GM18870 (cell line): Measurements from ENCODE around the gene ECT2L.

Experiments
- ATAC-seq: cut with Tn5 transposase; IDR thresholded peaks from one replicate; pipeline ENCODE4 v1.9.1; 2021; ENCODE audit warnings: moderate library complexity; ENCODE audit not compliant: unreplicated experiment

ECT2L gene, protein sequence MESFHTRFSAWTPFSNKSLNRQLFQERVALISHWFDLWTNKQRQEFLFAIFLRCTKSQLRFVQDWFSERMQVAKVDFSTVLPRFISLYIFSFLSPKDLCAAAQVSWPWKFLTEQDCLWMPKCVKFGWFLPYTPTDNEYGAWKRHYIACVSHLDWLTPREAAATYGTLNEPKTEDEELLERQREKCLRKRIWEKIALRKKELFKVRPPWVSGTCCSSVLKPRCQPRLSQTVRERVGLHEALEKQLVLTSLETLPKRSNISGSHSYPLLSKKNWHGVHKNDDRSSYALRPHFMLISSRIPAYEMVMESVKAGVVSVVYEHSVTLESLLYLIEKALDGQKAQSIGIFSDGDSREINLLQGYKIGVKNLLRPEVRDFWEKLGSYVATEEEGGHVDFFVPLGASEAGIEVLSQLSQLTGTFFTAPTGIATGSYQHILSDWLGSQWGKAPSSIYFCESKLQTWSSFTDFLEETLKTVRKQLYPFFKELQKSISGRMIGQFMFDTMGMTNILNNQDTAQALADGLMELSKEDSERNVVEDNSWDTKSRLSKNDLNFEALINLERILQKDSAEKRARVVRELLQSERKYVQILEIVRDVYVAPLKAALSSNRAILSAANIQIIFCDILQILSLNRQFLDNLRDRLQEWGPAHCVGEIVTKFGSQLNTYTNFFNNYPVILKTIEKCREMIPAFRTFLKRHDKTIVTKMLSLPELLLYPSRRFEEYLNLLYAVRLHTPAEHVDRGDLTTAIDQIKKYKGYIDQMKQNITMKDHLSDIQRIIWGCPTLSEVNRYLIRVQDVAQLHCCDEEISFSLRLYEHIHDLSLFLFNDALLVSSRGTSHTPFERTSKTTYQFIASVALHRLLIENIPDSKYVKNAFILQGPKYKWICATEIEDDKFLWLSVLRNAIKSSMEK

DNA sequence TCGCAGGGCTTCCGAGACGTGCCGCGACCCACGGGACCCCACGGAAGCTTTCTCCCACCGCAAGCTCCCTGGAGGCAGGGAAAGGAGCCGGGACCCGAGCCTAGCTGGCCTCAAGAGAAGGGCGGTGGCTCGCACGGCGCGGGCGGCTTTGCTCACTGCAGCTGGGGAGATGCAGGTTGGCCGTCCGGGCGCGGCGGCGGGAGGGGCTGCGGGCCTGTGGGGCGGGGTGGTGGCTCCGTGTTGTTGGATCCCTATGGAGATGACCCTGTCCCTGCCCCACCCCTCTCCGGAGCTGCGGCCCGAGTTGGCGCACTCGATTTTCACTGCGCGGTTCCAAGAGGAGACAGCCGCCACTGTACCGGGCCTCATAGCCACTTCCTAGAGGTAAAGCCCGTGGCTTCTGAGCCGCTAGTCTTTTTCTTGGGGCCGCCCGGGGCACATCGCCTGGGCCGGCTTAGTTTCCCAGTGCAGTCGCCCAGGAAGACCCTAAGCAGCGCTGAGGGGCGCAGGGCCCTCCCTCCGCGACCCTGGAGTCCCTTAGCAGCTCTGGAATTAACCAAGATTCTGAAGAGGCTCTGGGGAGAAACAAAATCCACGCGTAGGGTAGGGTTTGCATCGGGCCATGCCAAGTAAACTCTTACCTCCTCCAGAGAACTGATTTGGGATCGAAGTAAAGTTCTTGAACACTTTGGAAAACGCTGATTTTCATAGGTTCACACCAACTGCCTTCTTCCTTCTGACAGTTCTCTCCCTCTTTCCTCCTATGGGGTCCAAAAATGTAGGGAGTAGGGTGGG lies at the start of gene ECT2L:
ECT2L (plus strand) TSS at position 279 of the 795 bp plus-strand sequence. CDS start 17,188 bp downstream, outside the sequence.
- no peak for ATAC-seq

DNA sequence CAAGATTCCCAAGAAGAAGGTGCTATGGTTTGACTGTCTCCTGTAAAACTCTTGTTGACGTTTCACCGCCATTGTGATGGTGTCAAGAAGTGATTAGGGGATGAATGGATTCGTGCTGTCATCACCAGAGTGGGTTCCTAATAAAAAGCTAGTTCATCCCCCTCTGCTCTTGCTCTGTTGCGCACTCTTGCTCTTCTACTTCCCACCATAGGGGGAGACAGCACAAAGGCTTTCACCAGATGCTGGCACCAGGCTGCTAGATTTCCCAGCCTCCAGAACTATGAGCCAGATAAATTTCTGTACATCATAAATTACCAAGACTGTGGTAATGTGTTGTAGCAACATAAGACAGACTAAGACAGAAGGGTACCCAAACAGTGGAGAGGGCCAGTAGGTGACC lies 43.9 kb upstream of the ECT2L start:
- no peak for ATAC-seq

DNA sequence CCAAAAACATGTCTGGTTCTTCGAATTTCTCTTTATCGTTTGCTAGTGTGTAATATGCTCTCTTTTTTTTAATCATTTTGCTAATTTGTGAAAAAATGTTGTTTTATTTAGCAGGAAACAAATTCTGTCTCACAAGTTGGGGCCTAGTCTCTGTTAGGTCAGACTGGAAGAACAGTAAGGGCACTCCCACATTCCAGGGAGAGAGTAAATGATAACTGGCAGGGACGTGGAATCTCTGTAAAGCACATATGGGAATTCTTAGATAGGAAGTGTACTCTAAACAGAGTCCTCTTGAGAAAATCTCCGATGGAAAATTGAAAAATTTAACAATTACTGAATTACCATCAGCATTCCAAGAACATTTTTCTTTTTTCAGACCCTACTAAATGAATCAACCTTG lies 38.8 kb upstream of the ECT2L start:
- ATAC-seq = no peak

- ATAC-seq = no peak
Observed at GRCh38 chr6:138765896-138766655, 29.8 kb upstream of the ECT2L start.

GRCh38 chr6:138769102-138769676 lies 26.7 kb upstream of the ECT2L start:
- no peak for ATAC-seq

GRCh38 chr6:138772596-138773176 lies 23.2 kb upstream of the ECT2L start:
- ATAC-seq = no peak

DNA sequence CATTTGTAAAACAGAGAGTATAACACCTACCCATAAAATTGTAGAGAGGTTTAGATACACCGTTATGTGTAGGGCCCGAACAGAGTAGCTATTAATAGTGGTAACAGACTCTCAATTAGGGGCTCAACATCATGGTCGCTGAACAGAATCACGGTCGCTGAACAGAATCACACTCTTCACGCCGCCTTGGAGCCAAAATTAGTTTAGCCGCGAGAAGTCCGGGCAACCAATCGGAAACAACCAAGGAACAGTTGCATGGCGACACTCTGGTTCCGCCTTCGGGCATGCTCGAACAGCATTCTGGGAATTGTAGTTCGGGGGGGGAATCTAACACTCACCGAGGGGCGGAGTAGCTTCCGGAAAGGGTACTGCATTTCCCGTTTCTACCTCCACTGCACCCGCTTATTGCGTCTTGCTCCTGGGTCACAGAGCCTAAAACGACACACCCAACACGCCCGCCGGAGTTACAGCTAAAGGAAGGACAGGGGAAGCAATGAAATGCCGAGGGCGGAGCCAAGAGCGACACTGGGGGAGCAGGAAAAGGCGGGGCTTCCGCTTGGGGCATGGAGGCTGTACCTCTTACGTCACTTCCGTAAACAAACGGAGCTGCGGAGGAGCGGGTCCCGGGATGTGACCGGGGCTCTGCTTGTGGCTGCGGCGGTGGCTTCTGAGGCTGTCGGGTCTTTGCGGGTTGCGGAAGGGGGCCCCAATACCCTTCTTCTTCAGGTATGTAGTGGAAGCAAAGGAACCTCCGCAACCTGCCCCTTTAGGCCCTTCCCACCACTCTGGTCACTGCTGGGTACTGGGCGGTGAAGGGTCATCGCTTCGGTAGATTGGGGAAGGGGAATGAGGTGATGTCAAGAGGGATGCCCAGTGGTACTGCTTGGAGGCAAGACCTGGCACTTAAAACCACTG lies 22.5 kb upstream of the ECT2L start, which contains the start of gene CCDC28A:
CCDC28A (plus strand) TSS at position 593 of the 915 bp plus-strand sequence. CDS start 2,352 bp downstream, outside the sequence.
- ATAC-seq = peak; percentile 88

GRCh38 chr6:138774370-138774769 lies 21.5 kb upstream of the ECT2L start:
- ATAC-seq = no peak

DNA sequence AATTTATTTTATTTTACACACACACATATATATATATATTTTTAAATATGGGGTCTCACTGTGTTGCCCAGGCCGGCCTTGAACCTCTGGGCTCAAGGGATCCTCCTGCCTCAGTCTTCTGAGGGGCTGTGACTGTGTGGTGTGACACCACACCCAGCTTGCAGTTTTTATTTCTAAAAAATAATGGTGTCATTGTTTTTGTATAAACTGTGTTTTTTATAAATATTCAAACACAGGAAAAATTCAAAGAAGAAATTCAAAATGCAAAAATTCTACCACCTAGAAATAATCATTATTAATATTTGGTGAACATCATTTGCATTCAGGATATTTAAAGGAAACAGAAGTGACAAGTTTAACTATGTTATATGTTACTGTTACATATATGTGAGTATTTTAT lies 19.2 kb upstream of the ECT2L start:
- no peak for ATAC-seq

DNA sequence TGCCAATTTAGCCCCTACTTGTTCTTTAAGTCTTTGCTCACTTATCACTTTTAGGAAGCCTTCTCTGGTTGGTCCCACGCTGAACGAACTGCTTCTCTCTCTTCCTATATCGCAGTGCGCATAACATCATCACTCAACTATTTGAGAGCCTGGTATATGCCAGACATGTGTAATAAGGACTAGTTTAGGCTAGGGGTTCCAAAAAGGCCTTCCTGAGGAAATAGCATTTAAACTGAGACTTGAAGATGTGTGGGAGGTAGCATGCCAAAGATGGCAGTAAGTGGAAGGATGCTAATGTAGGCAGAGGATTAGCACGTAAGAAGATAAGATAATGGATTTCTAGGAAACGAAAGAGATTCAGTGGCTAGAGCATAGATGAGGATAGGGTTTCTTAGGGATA lies 17.6 kb upstream of the ECT2L start:
- no peak for ATAC-seq

GRCh38 chr6:138782243-138782642 lies 13.6 kb upstream of the ECT2L start:
- no peak for ATAC-seq

DNA sequence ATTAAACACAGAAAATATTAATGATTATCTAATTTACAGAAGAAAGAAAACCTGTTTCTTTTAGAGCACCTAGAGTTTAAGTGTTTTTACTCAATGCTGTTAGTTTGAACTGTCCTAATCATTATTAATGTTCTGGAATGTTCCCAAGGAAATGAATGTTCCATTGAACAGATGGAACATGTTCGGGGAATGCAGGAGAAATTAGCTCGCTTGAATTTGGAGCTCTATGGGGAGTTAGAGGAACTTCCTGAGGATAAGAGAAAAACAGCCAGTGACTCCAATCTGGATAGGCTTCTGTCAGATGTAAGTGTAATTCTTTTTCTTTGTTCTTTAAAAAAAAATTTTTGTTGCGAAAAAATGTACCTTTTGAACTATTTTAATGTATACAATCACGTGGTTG lies 10.8 kb upstream of the ECT2L start:
- ATAC-seq = no peak

DNA sequence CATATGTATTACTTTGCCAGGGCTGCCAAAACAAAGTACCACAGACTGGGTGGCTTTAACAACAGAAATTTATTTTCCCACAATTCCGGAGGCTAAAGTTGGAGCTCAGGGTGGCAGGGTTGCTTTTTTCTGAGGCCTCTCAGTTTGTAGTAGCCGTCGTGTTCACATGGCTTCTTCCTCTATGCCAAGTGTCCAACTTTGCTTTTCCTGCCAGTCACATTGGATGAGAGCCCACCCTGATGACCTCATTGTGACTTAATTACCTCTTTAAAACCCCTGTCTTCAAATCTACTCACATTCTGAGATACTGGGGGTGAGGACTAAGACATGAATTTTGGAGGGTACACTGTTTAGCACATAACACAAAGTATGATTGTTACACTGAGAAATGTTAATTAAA lies 9.9 kb upstream of the ECT2L start:
- no peak for ATAC-seq

- no peak for ATAC-seq
Observed at GRCh38 chr6:138787138-138787537, 8.7 kb upstream of the ECT2L start.

GRCh38 chr6:138796771-138797170 lies 884 bp downstream of the ECT2L start:
- ATAC-seq = no peak

DNA sequence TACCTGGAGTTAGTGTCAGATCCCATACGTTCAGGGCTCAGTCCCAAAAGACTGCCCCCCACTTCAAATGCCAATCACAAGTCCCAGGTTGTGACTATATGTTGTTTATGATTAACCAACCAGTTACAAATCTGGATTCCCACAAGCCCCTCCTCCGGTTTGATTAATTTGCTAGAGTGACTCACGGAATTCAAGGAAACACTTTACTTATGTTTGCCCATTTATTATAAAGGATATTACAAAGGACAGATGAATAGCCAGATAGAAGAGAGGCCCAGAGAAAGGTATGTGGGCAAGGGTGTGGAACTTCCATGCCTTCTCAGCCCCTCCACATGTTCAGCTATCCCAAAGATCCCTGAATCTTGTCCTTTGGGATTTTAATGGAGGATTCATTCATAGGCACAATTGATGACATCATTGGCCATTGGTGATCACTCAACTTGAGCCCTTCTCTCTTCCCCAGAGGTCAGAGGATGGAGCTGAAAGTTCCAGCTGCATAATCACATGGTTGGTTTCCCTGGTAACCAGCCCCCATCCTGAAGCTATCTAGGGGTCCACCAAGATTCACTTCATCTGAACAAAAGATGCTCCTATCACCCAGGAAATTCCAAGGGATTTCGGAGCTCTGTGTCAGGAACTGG lies 2.0 kb downstream of the ECT2L start:
- no peak for ATAC-seq

DNA sequence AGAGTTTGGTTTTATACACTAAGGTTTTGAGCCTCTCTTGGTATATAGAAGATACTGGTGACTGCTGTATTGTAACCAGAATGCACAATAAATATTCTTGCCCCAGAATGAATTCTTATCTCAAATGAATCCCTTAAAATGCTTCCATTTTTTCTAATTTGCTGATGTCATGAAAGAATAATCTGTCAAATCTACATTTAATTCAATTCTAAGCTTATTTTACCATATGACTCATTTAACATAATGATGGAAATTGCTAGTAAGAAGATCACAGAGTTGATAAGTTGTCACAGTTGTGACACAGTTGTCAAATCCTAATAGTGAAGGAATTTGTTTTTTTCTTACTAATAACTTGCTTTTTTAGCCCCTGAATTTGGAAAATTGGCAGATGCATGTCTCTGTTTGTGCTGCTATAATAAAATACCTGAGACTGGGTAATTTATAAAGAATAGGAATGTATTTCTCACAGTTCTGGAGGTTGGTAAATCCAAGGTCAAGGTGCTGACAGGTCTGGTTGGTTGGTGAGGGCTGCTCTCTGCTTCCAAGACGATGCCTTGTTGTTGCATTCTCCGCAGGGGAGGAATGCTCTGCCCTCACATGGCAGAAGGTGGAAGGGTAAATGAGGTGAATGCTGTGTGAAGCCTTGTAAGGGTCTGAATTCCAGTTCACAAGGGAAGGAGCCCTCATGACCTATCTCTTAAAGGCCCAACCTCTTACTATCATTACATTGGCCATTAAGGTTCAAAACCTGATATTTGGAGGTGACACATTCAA lies 4.7 kb downstream of the ECT2L start:
- ATAC-seq = no peak
